MM.1S (cell line): ENCODE results near the gene FBXL17.

ENCODE experiments used
- DNase-seq: peaks from one replicate; pipeline ENCODE4 v3.0.0-alpha.2; 2015
- H2AFZ ChIP-seq: fragments of 300-600 bp; sonication (generic); 2 replicates; pipeline ENCODE4 v1.6.0; 2016; ENCODE audit warnings: antibody characterized with exemption, low read length
- H3F3A ChIP-seq: fragments of 300-600 bp; sonication (generic); 2 replicates; pipeline ENCODE4 v1.6.1; 2016; ENCODE audit warnings: mild to moderate bottlenecking, antibody characterized with exemption, low read length, moderate library complexity, mixed read lengths; ENCODE audit not compliant: insufficient read depth
- H3K27ac ChIP-seq: fragments of 300-600 bp; sonication (generic); 2 replicates; pipeline ENCODE4 v1.5.1; 2016; ENCODE audit warnings: mild to moderate bottlenecking, low read length
- H3K27me3 ChIP-seq: fragments of 300-600 bp; sonication (generic); replicated peaks from 2 replicates; pipeline ENCODE4 v1.6.0; 2016; ENCODE audit warnings: low read length; ENCODE audit not compliant: insufficient read depth
- H3K36me3 ChIP-seq: fragments of 300-600 bp; sonication (generic); replicated peaks from 2 replicates; pipeline ENCODE4 v1.6.1; 2016; ENCODE audit warnings: mild to moderate bottlenecking, low read length, mixed read lengths; ENCODE audit not compliant: insufficient read depth
- H3K4me1 ChIP-seq: fragments of 300-600 bp; sonication (generic); 2 replicates; pipeline ENCODE4 v1.6.1; 2016; ENCODE audit warnings: low read length, mixed read lengths
- H3K4me2 ChIP-seq: fragments of 300-600 bp; sonication (generic); 2 replicates; pipeline ENCODE4 v1.6.0; 2016; ENCODE audit warnings: low read depth, low read length
- H3K4me3 ChIP-seq: fragments of 300-600 bp; sonication (generic); 2 replicates; pipeline ENCODE4 v1.5.1; 2016; ENCODE audit warnings: low read length, mixed read lengths
- H3K79me2 ChIP-seq: fragments of 300-600 bp; sonication (generic); 2 replicates; pipeline ENCODE4 v1.6.1; 2016; ENCODE audit warnings: mixed run types, low read length, mixed read lengths
- H3K9ac ChIP-seq: fragments of 300-600 bp; sonication (generic); 2 replicates; pipeline ENCODE4 v1.6.1; 2016; ENCODE audit warnings: low read length, mixed read lengths
- H3K9me2 ChIP-seq: fragments of 300-600 bp; sonication (generic); replicated peaks from 2 replicates; pipeline ENCODE4 v1.6.1; 2016; ENCODE audit warnings: mild to moderate bottlenecking, low read length, mixed read lengths; ENCODE audit not compliant: insufficient read depth
- H3K9me3 ChIP-seq: fragments of 300-600 bp; sonication (generic); replicated peaks from 2 replicates; pipeline ENCODE4 v1.6.1; 2016; ENCODE audit warnings: mild to moderate bottlenecking, low read length, mixed read lengths; ENCODE audit not compliant: insufficient read depth
- H4K20me1 ChIP-seq: fragments of 300-600 bp; sonication (generic); 2 replicates; pipeline ENCODE4 v1.6.1; 2016; ENCODE audit warnings: mild to moderate bottlenecking, low read length, moderate library complexity, mixed read lengths; ENCODE audit not compliant: insufficient read depth
- CTCF ChIP-seq: fragments of 300-600 bp; sonication (generic); IDR thresholded peaks from 2 replicates; pipeline ENCODE4 v1.5.1; 2016; ENCODE audit warnings: antibody characterized with exemption, low read length, mixed read lengths
- EZH2 ChIP-seq: fragments of 300-600 bp; sonication (generic); optimal IDR thresholded peaks from 2 replicates; pipeline ENCODE3; 2017; ENCODE audit warnings: low read depth, mild to moderate bottlenecking, antibody characterized with exemption, low read length, mixed read lengths
- EZH2phosphoT487 ChIP-seq: fragments of 300-600 bp; sonication (generic); IDR thresholded peaks from 2 replicates; pipeline ENCODE4 v1.6.1; 2018; ENCODE audit warnings: antibody characterized with exemption, low read length

Gene FBXL17

DNA sequence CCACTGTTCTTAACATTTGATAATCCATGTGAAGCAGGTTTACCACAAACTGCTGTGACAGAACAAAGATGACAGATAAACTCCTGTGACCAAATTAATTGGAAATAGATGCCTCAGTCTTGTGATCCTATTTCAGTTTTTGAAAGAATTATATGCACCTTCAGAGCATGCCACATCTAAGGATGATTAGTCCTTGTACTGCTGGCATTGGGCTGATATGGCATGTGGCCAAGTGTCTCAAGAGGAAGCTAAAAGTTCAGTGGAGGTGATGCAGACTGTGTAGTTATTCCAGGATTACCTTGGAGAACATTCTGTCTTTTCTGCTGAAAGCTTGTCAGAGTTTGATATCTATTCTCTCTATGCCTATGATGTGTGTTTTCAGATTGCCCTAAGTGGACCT lies 396.8 kb downstream of the FBXL17 start:
- Histone ChIP-seq H3K79me2 (no peaks in the 10 kb centered on the region), H3K9ac (no peak overlapping the region), H3K9me3 (no peaks in the 10 kb centered on the region), H3K4me1 (no peaks in the 10 kb centered on the region), H3K9me2 (no peaks in the 10 kb centered on the region), H2AFZ (no peak overlapping the region), H3K27me3 (no peaks in the 10 kb centered on the region), H3K4me3 (no peak overlapping the region), H3K27ac (no peak overlapping the region), H3K36me3 (no peaks in the 10 kb centered on the region), H3K4me2 (no peak overlapping the region), H4K20me1 (no peaks in the 10 kb centered on the region), H3F3A (no peaks in the 10 kb centered on the region)
- TF ChIP-seq CTCF (no peak), EZH2 (no peak)
- DNase-seq: no peak

- H3K9ac ChIP-seq: no peak overlapping the region
- H3K79me2 ChIP-seq: no peaks in the 10 kb centered on the region
- H3K9me3 ChIP-seq: no peaks in the 10 kb centered on the region
- H4K20me1 ChIP-seq: no peaks in the 10 kb centered on the region
- no peak overlapping the region for H2AFZ ChIP-seq
- H3K4me1 ChIP-seq: no peaks in the 10 kb centered on the region
- no peaks in the 10 kb centered on the region for H3K27me3 ChIP-seq
- TF ChIP-seq EZH2 (no peak), CTCF (no peak), EZH2phosphoT487 (no peak)
- H3K27ac ChIP-seq: no peak overlapping the region
- DNase-seq: no peak
- H3F3A ChIP-seq: no peaks in the 10 kb centered on the region
- H3K36me3 ChIP-seq: no peaks in the 10 kb centered on the region
- H3K4me2 ChIP-seq: no peak overlapping the region
- H3K4me3 ChIP-seq: no peak overlapping the region
- H3K9me2 ChIP-seq: no peaks in the 10 kb centered on the region
Observed at GRCh38 chr5:107982703-107983425, 399.0 kb downstream of the FBXL17 start.

DNA sequence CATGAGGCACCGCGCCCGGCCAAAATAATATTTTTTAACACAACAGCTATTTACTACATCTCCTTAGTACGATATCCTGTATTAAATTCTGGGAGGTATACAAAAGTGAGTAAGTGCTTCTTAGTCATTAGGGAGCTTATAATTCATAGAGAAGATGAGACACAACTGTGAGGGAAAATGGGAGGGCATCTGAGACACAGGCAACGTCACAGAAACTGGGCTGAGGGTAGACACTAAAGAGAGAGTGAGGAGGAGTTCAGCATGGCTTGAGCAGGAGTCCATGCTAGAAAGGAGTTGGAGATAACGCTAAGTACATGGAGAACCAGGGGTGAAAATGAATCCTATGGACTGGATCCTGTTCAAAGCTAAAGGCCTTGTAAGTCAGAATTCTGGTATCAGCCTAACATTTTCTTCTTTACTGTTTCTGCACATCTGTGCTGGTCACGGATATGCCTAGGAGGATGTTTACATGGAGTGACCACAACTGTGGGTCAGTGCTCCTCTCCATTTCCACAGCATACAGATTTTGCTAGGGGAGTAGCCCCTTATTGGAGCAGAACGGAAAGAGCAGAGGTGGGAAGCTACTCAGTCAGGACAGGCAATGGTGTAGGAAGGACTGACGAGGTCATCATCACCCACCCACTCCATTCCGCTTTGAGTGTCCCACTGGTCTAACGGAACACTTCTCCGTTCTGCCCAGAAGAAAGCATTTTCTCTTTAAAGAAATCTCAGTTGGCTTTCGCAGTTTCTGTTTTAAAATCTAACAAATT lies 400.8 kb downstream of the FBXL17 start:
- no peaks in the 10 kb centered on the region for H3K27me3 ChIP-seq
- no peaks in the 10 kb centered on the region for H3K36me3 ChIP-seq
- H3K4me1 ChIP-seq: no peaks in the 10 kb centered on the region
- DNase-seq: no peak
- H3K79me2 ChIP-seq: no peaks in the 10 kb centered on the region
- H3K9me2 ChIP-seq: no peaks in the 10 kb centered on the region
- H3K4me3 ChIP-seq: no peak overlapping the region
- H3K9me3 ChIP-seq: no peaks in the 10 kb centered on the region
- H3K4me2 ChIP-seq: no peak overlapping the region
- no peaks in the 10 kb centered on the region for H4K20me1 ChIP-seq
- no peak overlapping the region for H3K9ac ChIP-seq
- H3F3A ChIP-seq: no peaks in the 10 kb centered on the region
- no peak overlapping the region for H2AFZ ChIP-seq
- no peak overlapping the region for H3K27ac ChIP-seq
- TF ChIP-seq EZH2: no peak
- TF ChIP-seq CTCF: no peak
- no peak for TF ChIP-seq EZH2phosphoT487
